H1 (cell line): Measurements from ENCODE around the gene STX8. TPM values are rescaled to one million over a fixed set of nuclear protein-coding genes. Genes with fewer than 3 reads are reported as not detected.

ENCODE experiments used
- BRCA1 ChIP-seq: IDR thresholded peaks from 2 replicates; pipeline ENCODE4 v1.6.1; 2012; ENCODE audit warnings: low read depth, low read length, improper control_type of control experiment
- CEBPB ChIP-seq: IDR thresholded peaks from 2 replicates; pipeline ENCODE4 v1.6.1; 2012; ENCODE audit warnings: low read depth, low read length
- CHD2 ChIP-seq: IDR thresholded peaks from 2 replicates; pipeline ENCODE4 v1.6.1; 2012; ENCODE audit warnings: low read length, improper control_type of control experiment
- POLR2AphosphoS5 ChIP-seq: IDR thresholded peaks from 2 replicates; pipeline ENCODE4 v1.6.1; 2011; ENCODE audit warnings: low read depth, low read length
- RAD21 ChIP-seq, 2 experiments: IDR thresholded peaks in 1 of 2; conservative IDR thresholded peaks in 1 of 2; 2 replicates each; pipeline ENCODE4 v1.6.1; 2011; ENCODE audit warnings: low read depth in 2 of 2, low read length in 2 of 2, improper control_type of control experiment in 1 of 2, inconsistent platforms in 1 of 2, mild to moderate bottlenecking in 1 of 2, moderate library complexity in 1 of 2
- RXRA ChIP-seq: IDR thresholded peaks from 2 replicates; pipeline ENCODE4 v1.6.1; 2011; ENCODE audit warnings: low read depth, mild to moderate bottlenecking, low read length, moderate library complexity; ENCODE audit not compliant: insufficient read depth
- SIN3A ChIP-seq, 2 experiments: IDR thresholded peaks in 1 of 2; conservative IDR thresholded peaks in 1 of 2; 2 replicates each; pipeline ENCODE4 v1.6.1; 2011 to 2012; ENCODE audit warnings: low read length in 2 of 2, improper control_type of control experiment in 1 of 2, low read depth in 1 of 2, mild to moderate bottlenecking in 1 of 2
- SRF ChIP-seq: IDR thresholded peaks from 2 replicates; pipeline ENCODE4 v1.6.1; 2011; ENCODE audit warnings: mild to moderate bottlenecking, low read depth, low read length, moderate library complexity
- TBP ChIP-seq: IDR thresholded peaks from 2 replicates; pipeline ENCODE4 v1.6.1; 2011; ENCODE audit warnings: low read depth, low read length, improper control_type of control experiment
- YY1 ChIP-seq: IDR thresholded peaks from 2 replicates; pipeline ENCODE4 v1.6.1; 2011; ENCODE audit warnings: low read depth, mild to moderate bottlenecking, low read length
- polyA plus RNA-seq, 7 experiments: library from polyadenylated mRNA; depleted of rRNA in 3 of 7; stranded (reverse) in 5 of 7; unstranded in 2 of 7; fragments of >200 nt in 5 of 7; fragments of 200-250 nt in 2 of 7; gene quantifications; 1 replicate in 5 of 7; 2 replicates in 1 of 7; 4 replicates in 1 of 7; pipeline versions ENCODE4 v1.2.1 to v1.2.3, GENCODE V29; 2011 to 2013; ENCODE audit warnings: missing spikeins in 2 of 7, mixed read lengths in 2 of 7
- total RNA-seq: library from RNA; stranded (reverse); fragmentation: NEBNext Ultra II Directional; extraction: Animal tissue kit (Norgen Biotek cat#: 25700); gene quantifications from 2 replicates; pipeline ENCODE4 v1.2.1, GENCODE V29; 2021
- TF ChIP-seq, protein P1 (sequence below), 3 experiments: IDR thresholded peaks; 1 replicate in 2 of 3; 2 replicates in 1 of 3; pipeline versions ENCODE4 v1.5.1 to v1.6.1; 2011; ENCODE audit warnings: low read length in 3 of 3, mild to moderate bottlenecking in 3 of 3, inconsistent platforms in 2 of 3, low read depth in 1 of 3, moderate library complexity in 1 of 3; ENCODE audit not compliant: insufficient read depth in 1 of 3; ENCODE audit errors: control extremely low read depth in 1 of 3
- TF ChIP-seq, protein P2 (sequence below): IDR thresholded peaks from 2 replicates; pipeline ENCODE4 v1.6.1; 2012; ENCODE audit warnings: inconsistent platforms

STX8 gene
- total and polyA plus RNA-seq, 2 of the 8 experiments (the other 6 are each of a cell fraction or from before 2014, with no cell fraction given) = 22.8 to 42.5 TPM

DNA sequence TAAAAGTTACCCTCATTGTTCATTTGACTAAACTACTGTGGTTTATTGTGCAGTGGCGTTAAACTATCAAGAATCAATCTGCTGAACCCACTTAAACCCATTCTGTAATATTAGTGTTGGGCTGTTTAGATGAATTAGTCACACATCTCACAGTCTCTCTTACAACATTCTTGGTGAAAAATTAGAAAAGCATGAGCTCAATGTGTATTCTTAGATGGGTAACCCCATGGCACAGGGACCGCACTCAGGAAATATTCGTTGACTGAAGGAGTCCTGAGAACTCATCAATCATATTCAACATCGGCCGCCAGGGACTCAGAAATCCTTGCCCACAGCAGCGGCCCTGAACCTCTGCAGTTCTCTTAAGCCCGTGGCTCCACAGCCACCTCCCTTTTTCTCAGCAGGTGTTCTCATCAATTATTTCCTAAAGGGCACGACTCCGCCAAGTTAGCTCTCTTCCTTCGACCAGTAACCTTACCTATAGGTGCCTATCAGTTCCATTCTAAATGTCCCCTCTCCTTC is 155.6 kb downstream of the STX8 start (continued):
- TF ChIP-seq, protein P1, sequence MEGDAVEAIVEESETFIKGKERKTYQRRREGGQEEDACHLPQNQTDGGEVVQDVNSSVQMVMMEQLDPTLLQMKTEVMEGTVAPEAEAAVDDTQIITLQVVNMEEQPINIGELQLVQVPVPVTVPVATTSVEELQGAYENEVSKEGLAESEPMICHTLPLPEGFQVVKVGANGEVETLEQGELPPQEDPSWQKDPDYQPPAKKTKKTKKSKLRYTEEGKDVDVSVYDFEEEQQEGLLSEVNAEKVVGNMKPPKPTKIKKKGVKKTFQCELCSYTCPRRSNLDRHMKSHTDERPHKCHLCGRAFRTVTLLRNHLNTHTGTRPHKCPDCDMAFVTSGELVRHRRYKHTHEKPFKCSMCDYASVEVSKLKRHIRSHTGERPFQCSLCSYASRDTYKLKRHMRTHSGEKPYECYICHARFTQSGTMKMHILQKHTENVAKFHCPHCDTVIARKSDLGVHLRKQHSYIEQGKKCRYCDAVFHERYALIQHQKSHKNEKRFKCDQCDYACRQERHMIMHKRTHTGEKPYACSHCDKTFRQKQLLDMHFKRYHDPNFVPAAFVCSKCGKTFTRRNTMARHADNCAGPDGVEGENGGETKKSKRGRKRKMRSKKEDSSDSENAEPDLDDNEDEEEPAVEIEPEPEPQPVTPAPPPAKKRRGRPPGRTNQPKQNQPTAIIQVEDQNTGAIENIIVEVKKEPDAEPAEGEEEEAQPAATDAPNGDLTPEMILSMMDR (IDR thresholded peaks at IDR 0.05; ENCODE audit: control extremely low read depth in 1 of 3, insufficient read depth in 1 of 3, low read depth in 1 of 3, low read length in 3 of 3) = no peak
- TF ChIP-seq CHD2 = no peak
- no peak for TF ChIP-seq POLR2AphosphoS5
- no peak for TF ChIP-seq SRF
- TF ChIP-seq, protein P2, sequence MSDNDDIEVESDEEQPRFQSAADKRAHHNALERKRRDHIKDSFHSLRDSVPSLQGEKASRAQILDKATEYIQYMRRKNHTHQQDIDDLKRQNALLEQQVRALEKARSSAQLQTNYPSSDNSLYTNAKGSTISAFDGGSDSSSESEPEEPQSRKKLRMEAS = no peak
- no peak for TF ChIP-seq CEBPB
- TF ChIP-seq TBP = no peak
- TF ChIP-seq BRCA1 = no peak
- no peak for TF ChIP-seq YY1
- TF ChIP-seq RXRA = no peak
- no peak for TF ChIP-seq RAD21 (IDR thresholded peaks at IDR 0.05 in 1 of 2, conservative IDR thresholded peaks at IDR 0.05 in 1 of 2; ENCODE audit: low read depth in 2 of 2, low read length in 2 of 2)
- TF ChIP-seq SIN3A (conservative IDR thresholded peaks at IDR 0.05 in 1 of 2, IDR thresholded peaks at IDR 0.05 in 1 of 2; ENCODE audit: low read depth in 1 of 2, low read length in 2 of 2) = no peak
- TF ChIP-seq, all 59 proteins: peak for 0
